ENCODE data around the gene FTO.

DNA sequence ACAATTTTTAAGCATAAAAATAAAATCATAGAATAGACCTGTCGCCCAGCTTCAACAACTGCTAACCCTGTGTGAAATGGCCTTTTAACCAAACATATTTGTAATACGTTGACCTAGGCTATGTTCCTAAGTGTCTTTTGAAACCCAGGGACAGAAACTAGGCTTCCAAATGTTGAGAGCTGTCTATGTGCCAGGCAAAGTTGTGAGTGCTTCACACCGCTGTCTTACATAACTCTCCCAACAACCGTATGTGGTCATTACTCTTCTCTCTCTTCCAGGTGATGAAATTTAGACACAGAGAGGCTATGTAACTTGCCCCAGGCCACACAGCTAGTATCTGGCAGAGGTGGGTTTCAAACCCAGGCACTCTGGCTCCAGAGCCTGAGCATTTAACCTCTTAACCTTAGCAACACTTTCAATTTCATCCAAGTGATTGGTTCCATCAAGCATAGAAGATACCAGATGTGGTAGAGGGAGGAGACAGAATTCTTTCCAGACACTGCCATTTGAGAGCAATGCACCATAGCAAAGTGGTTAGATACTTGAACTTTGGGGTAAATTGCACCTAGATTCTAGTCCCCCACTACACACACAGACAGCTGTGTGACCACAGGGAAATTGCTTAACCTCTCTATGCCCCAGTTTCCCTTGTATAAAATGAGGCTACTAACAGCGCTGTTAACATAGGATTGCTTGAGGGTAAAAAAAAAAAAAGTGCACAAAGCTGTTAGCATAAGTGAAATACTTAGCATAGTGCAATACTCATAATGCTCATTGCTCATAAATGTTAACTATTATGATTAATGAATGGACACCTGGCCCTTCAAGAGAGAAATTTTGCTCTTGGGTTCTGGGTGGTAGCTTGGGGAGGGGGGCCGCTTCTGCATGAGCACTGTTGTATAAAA lies 422.0 kb downstream of the FTO start:
- TF ChIP-seq POLR2A (IDR thresholded peaks at IDR 0.05), result no peak
- TF ChIP-seq, protein P1, sequence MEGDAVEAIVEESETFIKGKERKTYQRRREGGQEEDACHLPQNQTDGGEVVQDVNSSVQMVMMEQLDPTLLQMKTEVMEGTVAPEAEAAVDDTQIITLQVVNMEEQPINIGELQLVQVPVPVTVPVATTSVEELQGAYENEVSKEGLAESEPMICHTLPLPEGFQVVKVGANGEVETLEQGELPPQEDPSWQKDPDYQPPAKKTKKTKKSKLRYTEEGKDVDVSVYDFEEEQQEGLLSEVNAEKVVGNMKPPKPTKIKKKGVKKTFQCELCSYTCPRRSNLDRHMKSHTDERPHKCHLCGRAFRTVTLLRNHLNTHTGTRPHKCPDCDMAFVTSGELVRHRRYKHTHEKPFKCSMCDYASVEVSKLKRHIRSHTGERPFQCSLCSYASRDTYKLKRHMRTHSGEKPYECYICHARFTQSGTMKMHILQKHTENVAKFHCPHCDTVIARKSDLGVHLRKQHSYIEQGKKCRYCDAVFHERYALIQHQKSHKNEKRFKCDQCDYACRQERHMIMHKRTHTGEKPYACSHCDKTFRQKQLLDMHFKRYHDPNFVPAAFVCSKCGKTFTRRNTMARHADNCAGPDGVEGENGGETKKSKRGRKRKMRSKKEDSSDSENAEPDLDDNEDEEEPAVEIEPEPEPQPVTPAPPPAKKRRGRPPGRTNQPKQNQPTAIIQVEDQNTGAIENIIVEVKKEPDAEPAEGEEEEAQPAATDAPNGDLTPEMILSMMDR (IDR thresholded peaks at IDR 0.05), result no peak
- TF ChIP-seq POLR2AphosphoS5 (IDR thresholded peaks at IDR 0.05; ENCODE audit: insufficient read depth in 1 of 2, low read depth in 1 of 2), result no peak
